ENCODE data around the gene CD6. TPM values are rescaled to one million over a fixed set of nuclear protein-coding genes. Genes with fewer than 3 reads are reported as not detected.

Gene CD6
- total RNA-seq, 1 donor from 2014 or later = not detected

DNA sequence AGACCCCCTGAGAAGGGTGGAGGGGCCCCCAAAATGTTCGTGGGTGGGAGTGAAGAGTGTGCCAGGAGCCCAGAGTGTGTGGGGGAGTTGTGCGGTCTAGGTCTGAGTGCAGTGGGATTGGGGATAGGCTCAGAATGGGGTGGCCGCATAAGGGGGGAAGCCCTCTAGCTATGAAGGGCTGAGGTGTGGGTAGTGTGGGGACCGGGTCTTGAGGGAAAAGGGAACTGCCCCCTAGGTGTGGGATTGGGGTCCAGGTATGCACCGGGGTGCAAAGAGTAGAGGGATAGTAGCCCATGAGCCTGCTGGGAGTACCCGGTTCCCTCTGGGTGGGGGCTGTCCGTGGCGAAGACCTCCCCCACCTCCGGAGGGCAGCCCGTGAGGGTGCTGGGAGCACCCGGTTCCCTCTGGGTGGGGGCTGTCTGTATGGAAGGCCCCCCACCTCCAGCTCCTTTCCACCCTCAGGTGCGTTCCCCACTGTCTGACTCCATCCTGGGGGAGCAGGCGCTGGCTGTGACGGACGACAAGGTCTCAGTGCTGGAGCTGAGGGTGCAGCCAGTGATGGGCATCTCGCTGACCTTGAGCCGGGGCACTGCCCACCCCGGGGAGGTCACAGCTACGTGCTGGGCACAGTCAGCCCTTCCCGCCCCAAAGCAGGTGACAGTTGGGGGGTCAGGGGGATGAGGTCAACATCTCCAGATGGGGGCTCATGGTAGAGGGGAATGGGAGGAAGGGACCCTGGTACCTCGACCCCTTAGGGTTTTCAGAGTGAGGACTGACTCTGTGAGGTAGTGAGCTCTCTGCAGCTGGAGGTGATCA lies 36.5 kb upstream of the CD6 start:
- DNase-seq = no peak

GRCh38 chr11:60935676-60936442 lies 35.6 kb upstream of the CD6 start:
- DNase-seq = no peak

DNA sequence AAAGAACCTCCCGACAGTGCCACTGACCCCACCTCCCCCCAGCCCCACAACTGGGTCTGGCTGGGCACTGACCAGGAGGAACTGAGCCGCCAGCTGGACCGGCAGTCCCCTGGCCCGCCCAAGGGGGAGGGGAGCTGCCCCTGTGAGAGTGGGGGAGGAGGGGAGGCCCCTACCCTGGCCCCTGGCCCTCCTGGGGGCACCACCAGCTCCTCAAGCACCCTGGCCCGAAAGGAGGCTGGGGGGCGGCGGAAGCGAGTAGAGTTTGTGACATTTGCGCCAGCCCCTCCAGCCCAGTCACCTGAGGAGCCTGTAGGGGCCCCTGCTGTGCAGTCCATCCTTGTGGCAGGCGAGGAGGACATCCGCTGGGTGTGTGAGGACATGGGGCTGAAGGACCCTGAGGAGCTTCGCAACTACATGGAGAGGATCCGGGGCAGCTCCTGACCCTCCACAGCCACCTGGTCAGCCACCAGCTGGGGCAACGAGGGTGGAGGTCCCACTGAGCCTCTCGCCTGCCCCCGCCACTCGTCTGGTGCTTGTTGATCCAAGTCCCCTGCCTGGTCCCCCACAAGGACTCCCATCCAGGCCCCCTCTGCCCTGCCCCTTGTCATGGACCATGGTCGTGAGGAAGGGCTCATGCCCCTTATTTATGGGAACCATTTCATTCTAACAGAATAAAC lies 34.9 kb upstream of the CD6 start:
- DNase-seq = no peak

DNA sequence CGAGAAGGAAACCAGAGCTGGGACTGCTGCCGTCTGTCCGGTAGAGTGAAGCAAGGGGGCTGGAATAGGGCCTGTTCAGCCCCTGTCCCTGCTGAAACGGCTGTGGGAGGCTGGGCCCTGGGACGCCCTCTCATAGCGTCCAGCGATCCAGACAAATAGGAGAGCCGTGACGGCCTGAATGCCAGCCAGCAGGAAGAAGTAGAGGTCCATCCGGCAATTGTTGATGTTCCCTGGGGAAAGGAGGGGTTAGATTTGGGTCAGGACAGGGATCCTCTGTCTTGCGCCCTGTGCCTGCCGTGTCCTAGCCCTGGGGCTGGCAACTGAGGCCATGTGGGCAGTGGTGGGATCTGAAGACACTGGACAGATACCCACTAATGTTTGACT lies 34.3 kb upstream of the CD6 start:
- no peak for DNase-seq

DNA sequence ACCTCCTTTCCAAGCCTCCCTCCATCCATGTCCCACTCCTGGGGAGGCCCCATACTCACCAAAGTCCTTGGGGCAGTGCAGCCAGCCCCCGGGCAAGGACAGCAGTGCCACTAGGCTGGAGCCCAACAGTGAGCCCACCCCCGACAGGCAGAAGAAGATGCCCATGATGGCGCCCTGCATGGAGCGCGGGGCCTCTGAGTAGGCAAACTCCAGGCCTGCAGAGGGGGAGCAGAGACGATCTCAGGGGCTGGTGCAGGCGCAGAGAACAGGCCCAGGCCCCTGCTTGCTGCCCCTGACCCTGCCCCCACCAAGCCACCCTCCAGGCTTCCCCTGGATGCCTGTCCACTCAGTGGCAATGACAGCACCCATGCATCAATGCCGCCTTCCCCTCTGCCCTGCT lies 33.7 kb upstream of the CD6 start:
- no peak for DNase-seq

GRCh38 chr11:60938500-60938899 lies 33.0 kb upstream of the CD6 start:
- DNase-seq = no peak

DNA sequence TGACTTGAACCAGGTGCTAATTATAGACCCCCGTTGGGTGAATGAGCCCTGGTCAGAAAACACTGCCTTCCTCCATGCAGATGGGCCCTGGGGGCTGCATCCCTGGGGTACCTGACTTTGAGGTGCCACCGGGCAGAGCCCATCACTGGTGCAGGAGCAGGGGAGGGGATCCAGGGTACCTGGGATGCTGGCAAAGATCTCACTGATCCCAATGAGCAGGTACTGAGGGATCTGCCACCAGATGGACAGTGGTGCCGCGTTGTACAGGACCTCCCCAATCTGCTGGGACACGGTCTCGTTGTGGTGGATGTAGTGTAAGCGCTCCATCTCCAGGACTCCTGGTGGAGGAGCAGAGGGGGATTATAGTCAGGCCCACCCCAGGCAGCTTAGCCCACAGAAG lies 32.2 kb upstream of the CD6 start:
- no peak for DNase-seq

GRCh38 chr11:60939855-60940254 lies 31.6 kb upstream of the CD6 start:
- DNase-seq = no peak

GRCh38 chr11:60941371-60942119 lies 29.9 kb upstream of the CD6 start:
- DNase-seq = no peak

DNA sequence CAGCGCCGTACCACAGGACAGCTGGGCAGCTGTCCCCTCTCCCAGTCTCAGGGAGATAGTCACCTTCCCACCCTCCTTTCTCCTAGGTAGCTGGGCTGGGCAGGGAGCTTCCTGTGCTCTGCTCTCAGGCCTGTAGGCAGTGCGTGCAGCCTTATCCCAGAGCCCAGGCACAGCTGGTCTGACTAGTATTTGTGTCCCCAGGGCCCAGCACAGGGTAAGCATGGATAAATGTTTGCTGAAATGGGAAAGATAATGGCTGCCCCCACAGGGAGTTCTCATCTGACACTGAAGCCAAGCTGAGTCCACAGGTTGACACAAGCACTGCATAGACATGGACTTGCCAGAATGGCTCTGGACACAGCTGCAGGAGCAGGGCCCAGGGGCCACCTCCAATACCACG lies 29.3 kb upstream of the CD6 start:
- DNase-seq = no peak

DNA sequence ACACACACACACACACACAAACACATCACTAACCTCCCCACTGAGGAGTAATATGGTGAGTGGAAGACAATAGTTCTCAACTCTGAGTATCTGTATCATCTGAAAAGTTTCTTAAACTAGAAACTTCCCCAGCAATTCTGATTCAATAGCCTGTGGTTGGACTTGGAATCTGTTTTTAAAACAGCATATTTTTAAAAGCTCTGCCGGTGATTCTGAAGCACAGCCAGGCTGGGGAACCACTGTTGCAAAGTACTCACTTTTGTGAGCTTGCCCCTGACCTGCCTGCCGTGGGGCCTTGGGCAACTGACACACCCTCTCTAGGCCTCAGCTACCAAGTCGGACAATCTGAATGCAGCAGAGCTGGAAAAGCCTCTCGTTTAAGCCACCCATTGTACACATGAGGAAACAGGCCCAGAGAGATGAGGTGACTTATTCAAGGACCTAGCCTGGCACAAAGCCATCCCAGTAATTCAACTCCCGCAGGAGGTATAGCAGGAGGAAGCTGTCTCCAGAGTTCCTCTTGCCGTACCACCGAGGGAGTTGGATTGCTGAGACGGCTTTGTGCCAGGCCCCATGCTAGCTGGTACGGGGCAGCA lies 28.4 kb upstream of the CD6 start:
- peak; percentile 65 for DNase-seq

- DNase-seq = no peak
These were observed 26.8 kb upstream of the CD6 start for GRCh38 chr11:60944490-60945294.

DNA sequence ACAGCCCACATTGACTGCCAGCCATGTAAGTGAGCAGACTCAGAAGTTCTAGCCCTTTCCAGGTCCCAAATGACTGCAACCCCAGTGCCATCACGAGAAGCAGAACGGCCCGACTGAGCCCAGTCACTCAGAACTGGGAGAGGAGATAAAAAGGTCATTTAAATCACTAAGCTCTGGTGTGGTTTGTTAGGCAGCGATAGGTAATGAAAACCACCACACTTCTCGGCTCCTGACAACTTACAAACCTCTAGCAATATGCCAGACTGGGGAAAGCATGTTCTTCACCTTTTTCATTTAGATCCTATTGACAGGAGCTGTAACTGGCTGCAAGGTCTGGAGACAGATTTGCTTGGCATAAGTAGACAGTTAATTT lies 26.2 kb upstream of the CD6 start:
- DNase-seq = no peak

DNA sequence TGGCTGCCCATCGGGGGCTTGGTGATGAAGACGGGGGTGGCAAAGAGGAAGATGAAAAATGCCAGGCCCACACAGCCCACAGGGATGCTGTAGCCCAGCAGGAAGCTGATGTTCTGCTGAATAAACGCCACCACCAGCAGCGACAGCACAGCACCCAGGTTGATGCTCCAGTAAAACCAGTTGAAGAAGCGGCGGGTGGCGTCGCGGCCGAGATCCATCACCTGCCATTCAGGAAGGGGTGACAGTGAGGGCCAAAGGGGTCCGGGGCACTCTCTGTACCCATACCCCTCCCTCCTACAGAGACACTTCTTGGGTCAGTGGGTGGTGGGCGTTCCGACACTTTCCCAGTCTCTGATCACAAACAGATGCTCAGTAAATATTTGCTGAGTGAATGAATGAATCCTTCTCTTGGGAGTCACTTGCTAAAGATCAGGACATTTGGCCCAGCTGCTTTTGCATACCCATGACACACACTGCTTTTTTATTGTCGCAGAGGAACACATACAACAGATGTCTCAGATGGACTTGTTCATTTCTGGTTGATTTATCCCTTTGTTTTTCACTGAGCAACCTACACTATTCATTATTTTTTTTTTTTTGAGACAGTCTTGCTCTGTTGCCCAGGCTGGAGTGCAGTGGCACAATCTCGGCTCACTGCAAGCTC lies 24.7 kb upstream of the CD6 start:
- DNase-seq = peak; percentile 37

DNA sequence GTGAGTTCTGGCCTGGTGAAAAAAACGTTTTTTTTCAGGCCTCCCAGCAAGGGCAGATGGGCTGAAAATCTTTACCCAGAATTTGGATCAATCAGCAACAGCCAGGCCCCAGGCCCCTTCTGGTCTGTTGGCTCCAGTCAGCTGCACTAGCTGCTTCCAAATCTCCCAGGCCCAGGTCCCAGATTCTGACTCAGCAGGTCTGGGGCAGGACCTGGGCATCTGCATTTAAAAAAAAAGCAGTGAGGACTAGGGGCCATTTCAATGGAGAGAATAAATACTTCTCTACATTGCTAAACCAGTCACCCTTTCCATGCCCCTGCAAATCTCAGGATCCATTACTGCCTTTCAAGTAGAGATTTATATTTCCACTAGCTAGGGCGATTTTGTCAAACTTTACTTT lies 23.8 kb upstream of the CD6 start:
- no peak for DNase-seq

- DNase-seq = peak; percentile 44
These were observed 23.2 kb upstream of the CD6 start for GRCh38 chr11:60948250-60948649.

DNA sequence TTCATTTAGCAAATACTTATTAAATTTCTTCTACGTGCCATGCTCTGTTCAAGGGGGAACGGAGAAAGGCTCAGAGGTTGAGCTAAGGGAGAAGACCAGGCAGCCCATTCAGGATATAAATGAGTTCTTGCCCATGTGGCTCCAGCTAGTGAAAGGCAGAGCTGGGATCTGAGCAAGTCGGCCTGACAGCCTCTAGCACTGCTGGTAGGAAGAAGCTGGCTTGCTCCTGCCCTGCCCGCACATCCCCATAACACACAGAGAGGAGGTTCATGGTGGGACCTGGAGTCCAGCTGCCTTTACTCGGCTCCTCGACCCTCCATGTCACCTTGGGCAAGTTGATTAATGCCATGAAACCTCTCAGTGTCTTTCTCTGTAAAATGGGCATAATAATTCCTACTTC lies 21.5 kb upstream of the CD6 start:
- no peak for DNase-seq

DNA sequence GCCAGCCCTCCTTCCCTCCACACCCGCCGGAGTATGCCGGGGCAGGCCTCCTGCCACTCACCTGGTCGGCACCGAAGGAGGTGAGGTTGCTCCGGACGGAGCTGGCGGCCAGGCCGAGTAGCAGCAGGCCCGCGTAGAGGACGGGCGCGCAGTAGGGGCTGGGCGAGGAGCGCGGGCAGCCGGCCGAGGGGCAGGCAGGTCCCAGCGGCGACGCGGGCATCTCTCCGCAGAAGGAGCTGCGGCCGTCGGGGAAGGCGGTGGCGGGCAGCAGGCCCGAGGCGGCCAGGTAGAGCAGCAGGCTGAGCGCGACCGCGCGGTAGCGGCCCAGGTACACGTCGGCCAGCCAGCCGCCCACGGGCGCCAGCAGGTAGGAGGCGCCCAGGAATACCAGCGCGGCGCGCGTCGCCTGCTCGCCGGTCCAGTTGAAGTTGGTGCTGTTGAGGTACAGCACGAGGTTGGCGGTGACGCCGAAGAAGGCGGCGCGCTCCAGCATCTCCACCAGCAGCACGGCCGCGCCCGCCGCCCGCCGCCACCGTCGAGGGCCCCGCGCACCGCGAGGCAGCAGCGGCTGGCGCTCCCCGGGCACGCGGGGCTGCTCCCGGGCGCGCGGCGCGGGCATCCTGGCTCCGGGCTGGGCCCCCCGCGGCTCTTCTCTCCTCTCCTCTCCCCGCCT lies 20.4 kb upstream of the CD6 start:
- DNase-seq = peak; percentile 34

- peak; percentile 28 for DNase-seq
These were observed 19.9 kb upstream of the CD6 start for GRCh38 chr11:60951606-60951903.
